Osteocyte (in vitro differentiated cells): Measurements from ENCODE around the gene PTX4. TPM values are rescaled to one million over a fixed set of nuclear protein-coding genes. Genes with fewer than 3 reads are reported as not detected.

Experiments used
- DNase-seq: peaks from one replicate; pipeline ENCODE4 v3.0.0; 2021; ENCODE audit warnings: mixed read lengths; ENCODE audit not compliant: unreplicated experiment; ENCODE audit errors: extremely low spot score
- H3K27ac Mint-ChIP-seq: one replicate; pipeline ENCODE4 v1.8.0; 2021; ENCODE audit warnings: mild to moderate bottlenecking, mixed read lengths; ENCODE audit not compliant: unreplicated experiment
- H3K27me3 Mint-ChIP-seq: one replicate; pipeline ENCODE4 v1.8.0; 2021; ENCODE audit warnings: mixed read lengths; ENCODE audit not compliant: unreplicated experiment
- H3K36me3 Mint-ChIP-seq: one replicate; pipeline ENCODE4 v1.8.0; 2021; ENCODE audit warnings: mixed read lengths; ENCODE audit not compliant: unreplicated experiment
- H3K4me1 Mint-ChIP-seq: one replicate; pipeline ENCODE4 v1.8.0; 2021; ENCODE audit warnings: mixed read lengths; ENCODE audit not compliant: unreplicated experiment
- H3K4me3 Mint-ChIP-seq: one replicate; pipeline ENCODE4 v1.8.0; 2021; ENCODE audit warnings: mild to moderate bottlenecking, moderate library complexity, mixed read lengths; ENCODE audit not compliant: unreplicated experiment
- H3K9me3 Mint-ChIP-seq: one replicate; pipeline ENCODE4 v1.8.0; 2021; ENCODE audit warnings: mixed read lengths; ENCODE audit not compliant: unreplicated experiment
- total RNA-seq: library from RNA; stranded (reverse); gene quantifications from 2 replicates; pipeline ENCODE4 v1.2.1, GENCODE V29; 2021
- TF ChIP-seq, protein P1 (sequence below): fragments of 200-600 bp; sonication (generic); IDR thresholded peaks from 2 replicates; pipeline ENCODE4 v1.5.0; 2021; ENCODE audit warnings: antibody characterized with exemption, mild to moderate bottlenecking, moderate library complexity

Gene PTX4
- total RNA-seq, 1 donor from 2014 or later = not detected

DNA sequence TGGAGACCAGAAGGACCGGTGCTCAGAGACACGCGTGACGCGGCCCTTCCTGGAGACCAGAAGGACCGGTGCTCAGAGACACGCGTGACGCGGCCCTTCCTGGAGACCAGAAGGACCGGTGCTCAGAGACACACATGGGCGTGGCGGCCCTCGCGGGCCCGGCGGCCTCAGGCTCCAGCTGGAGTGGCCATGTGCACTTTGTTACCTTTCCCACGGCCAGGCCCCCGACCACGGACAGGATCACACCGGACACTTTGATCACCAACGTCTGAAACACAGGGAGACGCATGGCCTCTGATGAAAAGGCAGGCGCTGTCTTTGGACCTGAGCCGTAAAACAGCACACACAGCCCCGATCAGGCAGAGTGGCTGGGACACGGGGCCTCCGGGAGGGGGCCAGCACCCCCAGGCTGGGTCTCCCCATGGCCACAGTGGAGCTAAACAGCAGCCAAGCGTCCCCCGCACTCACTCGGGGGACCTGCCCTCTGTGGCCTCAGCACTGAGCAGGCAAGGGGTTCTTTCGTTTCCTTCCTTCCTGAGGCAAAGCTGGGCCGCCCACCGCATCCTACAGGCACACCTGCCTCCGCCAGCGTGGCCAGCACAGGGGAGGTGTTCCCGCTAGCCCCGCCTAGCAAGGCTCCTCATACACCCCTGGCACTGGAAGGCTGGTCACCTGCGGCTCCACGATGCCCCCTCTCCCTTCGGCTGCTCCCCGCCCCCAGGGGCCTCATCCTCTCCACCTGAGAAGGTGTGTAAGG is 31.1 kb downstream of the PTX4 start:
- H3K9me3 Mint-ChIP-seq = no peaks in the 10 kb centered on the region
- no peak overlapping the region for H3K4me3 Mint-ChIP-seq
- TF ChIP-seq, protein P1, sequence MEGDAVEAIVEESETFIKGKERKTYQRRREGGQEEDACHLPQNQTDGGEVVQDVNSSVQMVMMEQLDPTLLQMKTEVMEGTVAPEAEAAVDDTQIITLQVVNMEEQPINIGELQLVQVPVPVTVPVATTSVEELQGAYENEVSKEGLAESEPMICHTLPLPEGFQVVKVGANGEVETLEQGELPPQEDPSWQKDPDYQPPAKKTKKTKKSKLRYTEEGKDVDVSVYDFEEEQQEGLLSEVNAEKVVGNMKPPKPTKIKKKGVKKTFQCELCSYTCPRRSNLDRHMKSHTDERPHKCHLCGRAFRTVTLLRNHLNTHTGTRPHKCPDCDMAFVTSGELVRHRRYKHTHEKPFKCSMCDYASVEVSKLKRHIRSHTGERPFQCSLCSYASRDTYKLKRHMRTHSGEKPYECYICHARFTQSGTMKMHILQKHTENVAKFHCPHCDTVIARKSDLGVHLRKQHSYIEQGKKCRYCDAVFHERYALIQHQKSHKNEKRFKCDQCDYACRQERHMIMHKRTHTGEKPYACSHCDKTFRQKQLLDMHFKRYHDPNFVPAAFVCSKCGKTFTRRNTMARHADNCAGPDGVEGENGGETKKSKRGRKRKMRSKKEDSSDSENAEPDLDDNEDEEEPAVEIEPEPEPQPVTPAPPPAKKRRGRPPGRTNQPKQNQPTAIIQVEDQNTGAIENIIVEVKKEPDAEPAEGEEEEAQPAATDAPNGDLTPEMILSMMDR = no peak
- no peak for DNase-seq
- H3K27ac Mint-ChIP-seq = no peak overlapping the region
- H3K27me3 Mint-ChIP-seq = no peaks in the 10 kb centered on the region
- peaks cover 6% of the 10 kb centered on the region for H3K36me3 Mint-ChIP-seq
- H3K4me1 Mint-ChIP-seq = no peaks in the 10 kb centered on the region

DNA sequence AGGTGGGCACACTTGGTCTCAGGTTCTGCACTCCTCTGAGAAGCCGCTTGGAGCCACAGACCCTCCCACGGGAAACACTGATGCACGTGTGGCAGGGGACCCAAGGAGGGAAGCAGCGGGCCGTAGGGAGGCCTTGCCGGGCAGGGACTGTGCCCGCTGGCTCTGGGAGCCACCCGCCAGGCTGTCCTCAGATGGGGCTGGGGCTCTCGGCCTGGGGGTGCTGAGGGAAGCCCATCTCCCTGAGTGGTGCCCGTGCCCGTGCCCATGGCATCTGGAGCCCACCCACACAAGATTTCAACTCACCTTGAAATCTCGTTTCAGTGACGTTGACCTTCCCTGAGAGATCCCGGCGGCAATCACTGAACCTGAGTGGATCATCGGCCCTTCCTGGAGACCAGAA is 31.8 kb downstream of the PTX4 start:
- DNase-seq = no peak
- TF ChIP-seq, protein P1 = no peak
- H3K36me3 Mint-ChIP-seq = peaks cover 8% of the 10 kb centered on the region
- no peaks in the 10 kb centered on the region for H3K9me3 Mint-ChIP-seq
- no peaks in the 10 kb centered on the region for H3K4me1 Mint-ChIP-seq
- no peak overlapping the region for H3K27ac Mint-ChIP-seq
- no peaks in the 10 kb centered on the region for H3K27me3 Mint-ChIP-seq
- no peak overlapping the region for H3K4me3 Mint-ChIP-seq

DNA sequence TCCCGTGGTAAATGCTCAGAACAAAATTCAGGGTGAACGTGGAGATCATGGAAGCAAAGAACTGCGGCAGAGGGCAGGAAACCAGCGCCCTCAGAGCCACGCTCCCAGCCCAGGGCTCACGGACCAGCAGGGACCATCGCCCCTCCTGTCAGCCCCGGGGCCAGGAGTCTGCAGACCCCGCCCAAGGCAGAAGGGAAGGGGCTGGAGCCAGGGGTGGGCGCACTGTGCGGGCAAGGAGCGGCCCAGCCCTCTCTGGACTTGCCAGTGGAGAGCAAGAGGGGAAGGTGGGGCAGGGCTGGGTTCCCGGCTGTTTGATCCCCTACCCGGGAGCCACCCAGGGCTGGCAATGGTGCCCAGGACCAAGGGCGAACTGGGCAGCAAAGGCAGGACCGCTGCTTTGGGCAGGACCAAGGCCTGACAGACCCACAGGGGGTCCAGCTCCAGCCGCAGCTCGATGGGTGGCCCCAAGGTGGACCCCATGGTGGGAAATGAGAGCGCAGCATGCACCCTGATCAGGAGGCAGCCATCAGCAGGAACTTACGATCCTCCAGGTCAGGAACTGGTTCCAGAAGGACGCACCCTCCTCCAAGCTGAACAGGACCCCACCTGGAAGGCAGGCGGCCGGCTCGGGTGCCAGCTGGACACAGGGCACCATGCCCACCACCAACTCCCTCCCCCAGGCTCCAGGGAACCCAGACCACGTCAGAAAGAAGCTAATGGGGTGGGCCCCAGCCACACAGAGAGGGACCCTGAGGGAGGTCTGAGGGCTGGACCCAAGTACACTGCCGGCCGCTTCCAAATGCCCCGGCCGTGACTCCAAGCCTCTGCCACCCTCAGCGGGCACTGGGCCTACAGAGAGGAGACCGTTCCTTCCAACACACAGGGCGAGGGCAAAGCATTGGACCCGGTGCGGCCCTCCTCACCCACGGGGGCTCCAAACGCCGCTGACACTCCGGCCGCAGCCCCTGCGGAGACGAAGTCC is 33.3 kb downstream of the PTX4 start:
- H3K4me1 Mint-ChIP-seq = no peaks in the 10 kb centered on the region
- TF ChIP-seq, protein P1 = no peak
- no peaks in the 10 kb centered on the region for H3K27me3 Mint-ChIP-seq
- DNase-seq = no peak
- no peaks in the 10 kb centered on the region for H3K9me3 Mint-ChIP-seq
- no peak overlapping the region for H3K4me3 Mint-ChIP-seq
- H3K36me3 Mint-ChIP-seq = peaks cover 10% of the 10 kb centered on the region
- H3K27ac Mint-ChIP-seq = no peak overlapping the region

DNA sequence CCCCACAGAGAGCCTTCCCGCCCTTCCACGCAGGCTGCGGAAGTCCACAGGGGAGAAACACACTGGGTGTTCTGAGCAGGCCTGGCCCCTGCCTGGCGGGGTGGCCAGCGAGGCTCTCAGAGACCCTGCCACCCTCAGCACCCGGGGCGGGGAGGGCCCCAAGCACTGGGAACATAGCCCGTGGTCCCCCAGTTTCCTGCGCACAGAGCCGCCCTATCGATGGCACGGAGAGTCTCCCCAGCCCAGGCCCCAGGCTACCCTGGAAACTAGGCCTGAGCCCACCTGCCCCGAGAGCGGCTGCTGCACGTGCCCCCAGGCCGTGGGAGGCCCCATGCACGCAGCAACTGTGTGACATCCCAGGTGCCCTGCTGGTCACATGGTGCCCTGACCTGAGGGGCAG is 34.2 kb downstream of the PTX4 start:
- TF ChIP-seq, protein P1 = no peak
- Mint-ChIP-seq H3K27ac (no peak overlapping the region), H3K27me3 (no peaks in the 10 kb centered on the region), H3K36me3 (peaks cover 12% of the 10 kb centered on the region), H3K9me3 (no peaks in the 10 kb centered on the region), H3K4me1 (no peaks in the 10 kb centered on the region), H3K4me3 (no peak overlapping the region)
- DNase-seq = no peak

DNA sequence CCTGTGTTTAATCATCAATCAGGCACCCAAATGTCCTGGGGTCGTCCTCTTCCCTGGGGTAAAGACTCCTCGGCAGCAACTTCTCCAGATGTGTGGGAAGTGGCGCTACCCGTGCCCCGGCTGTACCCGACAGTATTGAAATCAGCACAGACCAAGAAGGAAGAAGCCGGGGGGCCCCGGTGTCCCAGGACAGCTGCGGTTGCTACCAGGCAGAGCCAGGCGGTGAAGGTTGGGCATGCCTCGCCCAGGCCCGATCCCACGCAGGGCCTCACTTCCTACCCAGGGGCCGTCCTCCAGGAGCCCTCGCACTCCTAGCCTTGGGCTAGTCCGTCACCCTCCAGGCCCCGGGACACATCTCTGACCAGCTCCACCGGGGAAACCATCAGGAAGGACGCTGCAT is 35.4 kb downstream of the PTX4 start:
- Mint-ChIP-seq H3K4me1 (no peaks in the 10 kb centered on the region), H3K36me3 (peaks cover 12% of the 10 kb centered on the region), H3K4me3 (no peak overlapping the region), H3K27me3 (no peaks in the 10 kb centered on the region), H3K27ac (no peak overlapping the region), H3K9me3 (no peaks in the 10 kb centered on the region)
- no peak for DNase-seq
- TF ChIP-seq, protein P1 = no peak
